ENCODE measurements around the gene NUDT4. TPM values are rescaled to one million over a fixed set of nuclear protein-coding genes. Genes with fewer than 3 reads are reported as not detected.

NUDT4 gene
- total RNA-seq, 1 donor from 2014 or later, result 44.0 TPM

- H3K4me1 Mint-ChIP-seq (ENCODE audit: unreplicated experiment), result peaks cover 27% of the 10 kb centered on the region
- no peak overlapping the region for H3K27ac Mint-ChIP-seq (ENCODE audit: unreplicated experiment)
- no peaks in the 10 kb centered on the region for H3K9me3 Mint-ChIP-seq (ENCODE audit: unreplicated experiment)
- no peak for TF ChIP-seq CTCF (IDR thresholded peaks at IDR 0.05)
- no peaks in the 10 kb centered on the region for H3K27me3 Mint-ChIP-seq (ENCODE audit: unreplicated experiment)
- H3K36me3 Mint-ChIP-seq (ENCODE audit: unreplicated experiment), result peaks cover 4% of the 10 kb centered on the region
- DNase-seq (ENCODE audit: extremely low spot score, unreplicated experiment), result no peak
- H3K4me3 Mint-ChIP-seq (ENCODE audit: unreplicated experiment), result no peak overlapping the region
These were observed 40.3 kb downstream of the NUDT4 start for GRCh38 chr12:93417967-93418480.

GRCh38 chr12:93419388-93420034, 41.8 kb downstream of the NUDT4 start:
- peaks cover 35% of the 10 kb centered on the region for H3K4me1 Mint-ChIP-seq (ENCODE audit: unreplicated experiment)
- H3K27ac Mint-ChIP-seq (ENCODE audit: unreplicated experiment), result no peak overlapping the region
- no peaks in the 10 kb centered on the region for H3K27me3 Mint-ChIP-seq (ENCODE audit: unreplicated experiment)
- H3K9me3 Mint-ChIP-seq (ENCODE audit: unreplicated experiment), result no peaks in the 10 kb centered on the region
- no peak overlapping the region for H3K4me3 Mint-ChIP-seq (ENCODE audit: unreplicated experiment)
- TF ChIP-seq CTCF (IDR thresholded peaks at IDR 0.05), result peak; percentile 69
- peaks cover 2% of the 10 kb centered on the region for H3K36me3 Mint-ChIP-seq (ENCODE audit: unreplicated experiment)
- DNase-seq (ENCODE audit: extremely low spot score, unreplicated experiment), result no peak

DNA sequence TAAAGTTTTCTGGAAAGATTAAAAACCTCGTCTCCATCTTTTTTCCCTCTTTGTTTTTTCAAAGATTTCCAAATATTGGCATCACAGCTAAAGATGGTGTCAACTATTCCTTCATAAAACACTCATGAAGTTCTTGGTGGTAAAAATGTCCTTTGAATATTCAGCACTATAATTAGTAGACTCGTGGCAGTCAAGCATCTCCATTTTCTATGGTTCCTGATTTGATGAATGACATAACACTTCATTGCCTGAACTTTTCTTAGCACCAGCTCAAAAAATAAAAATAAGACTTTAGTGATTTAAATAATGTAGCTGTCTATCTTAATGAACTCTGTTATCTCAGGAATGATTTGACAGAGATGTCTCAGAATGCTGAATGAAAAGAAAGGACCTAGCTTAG, 44.3 kb downstream of the NUDT4 start:
- no peaks in the 10 kb centered on the region for H3K9me3 Mint-ChIP-seq (ENCODE audit: unreplicated experiment)
- H3K27me3 Mint-ChIP-seq (ENCODE audit: unreplicated experiment), result no peaks in the 10 kb centered on the region

GRCh38 chr12:93425736-93426411, 48.1 kb downstream of the NUDT4 start:
- TF ChIP-seq CTCF (IDR thresholded peaks at IDR 0.05), result no peak
- Mint-ChIP-seq H3K4me1 (ENCODE audit: unreplicated experiment) (peaks cover 52% of the 10 kb centered on the region), H3K9me3 (ENCODE audit: unreplicated experiment) (no peaks in the 10 kb centered on the region), H3K36me3 (ENCODE audit: unreplicated experiment) (peaks cover 2% of the 10 kb centered on the region), H3K4me3 (ENCODE audit: unreplicated experiment) (no peak overlapping the region), H3K27ac (ENCODE audit: unreplicated experiment) (no peak overlapping the region), H3K27me3 (ENCODE audit: unreplicated experiment) (no peaks in the 10 kb centered on the region)
- no peak for DNase-seq (ENCODE audit: extremely low spot score, unreplicated experiment)

More for the DNA sequence above, 44.3 kb downstream of the NUDT4 start:
- DNase-seq (ENCODE audit: extremely low spot score, unreplicated experiment), result no peak
- Mint-ChIP-seq H3K36me3 (ENCODE audit: unreplicated experiment) (peaks cover 2% of the 10 kb centered on the region), H3K4me1 (ENCODE audit: unreplicated experiment) (peaks cover 35% of the 10 kb centered on the region), H3K4me3 (ENCODE audit: unreplicated experiment) (no peak overlapping the region), H3K27ac (ENCODE audit: unreplicated experiment) (no peak overlapping the region)
- TF ChIP-seq CTCF (IDR thresholded peaks at IDR 0.05), result no peak

DNA sequence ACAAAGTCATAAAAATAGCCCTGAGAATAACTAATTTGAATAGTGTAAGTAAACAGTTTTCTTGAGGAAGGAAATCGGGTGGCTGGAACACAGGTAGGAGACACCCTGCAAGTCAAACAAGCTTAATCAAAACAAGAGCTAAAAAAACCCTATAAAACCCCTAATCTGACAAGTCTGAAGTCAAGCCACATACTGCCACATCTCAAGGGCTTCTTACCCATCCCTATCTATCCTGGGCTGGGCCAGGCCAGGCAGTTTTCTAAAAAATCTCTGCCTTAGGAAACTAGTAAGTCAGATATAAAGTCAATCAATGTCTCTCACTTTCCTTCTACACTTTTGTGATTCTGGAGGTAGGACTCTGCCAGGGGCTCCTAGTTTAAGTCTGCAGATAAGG, 48.7 kb downstream of the NUDT4 start:
- H3K9me3 Mint-ChIP-seq (ENCODE audit: unreplicated experiment), result no peaks in the 10 kb centered on the region
- H3K27ac Mint-ChIP-seq (ENCODE audit: unreplicated experiment), result no peak overlapping the region
- peaks cover 2% of the 10 kb centered on the region for H3K36me3 Mint-ChIP-seq (ENCODE audit: unreplicated experiment)
- no peak for DNase-seq (ENCODE audit: extremely low spot score, unreplicated experiment)
- H3K27me3 Mint-ChIP-seq (ENCODE audit: unreplicated experiment), result no peaks in the 10 kb centered on the region
- TF ChIP-seq CTCF (IDR thresholded peaks at IDR 0.05), result no peak
- H3K4me1 Mint-ChIP-seq (ENCODE audit: unreplicated experiment), result peaks cover 52% of the 10 kb centered on the region
- H3K4me3 Mint-ChIP-seq (ENCODE audit: unreplicated experiment), result no peak overlapping the region

Measured in osteocyte (in vitro differentiated cells).